HepG2 (cell line): Measurements from ENCODE around the gene SAMD10. TPM values are rescaled to one million over a fixed set of nuclear protein-coding genes. Genes with fewer than 3 reads are reported as not detected.
A peak's percentile ranks its signal among the peaks of the same experiment; 100 is the strongest.

Source experiments
- BRD4 ChIP-seq: sonication (generic); formaldehyde crosslinking; IDR thresholded peaks from 2 replicates; pipeline ENCODE4 v1.4.0; 2020; ENCODE audit warnings: missing genetic modification reagents
- CBX2 ChIP-seq, 2 experiments: fragments of 200-600 bp in 1 of 2; sonication (generic); formaldehyde crosslinking in 1 of 2; IDR thresholded peaks; 2 replicates each; pipeline versions ENCODE4 v1.7.0 to v1.8.1; 2018 to 2022; ENCODE audit warnings: low read depth in 2 of 2, low read length in 1 of 2, mild to moderate bottlenecking in 1 of 2, missing genetic modification reagents in 1 of 2
- CENPX ChIP-seq: sonication (generic); formaldehyde crosslinking; IDR thresholded peaks from 2 replicates; pipeline ENCODE4 v1.9.0; 2021; ENCODE audit warnings: mild to moderate bottlenecking, missing genetic modification reagents, moderate library complexity
- CREM ChIP-seq, 2 experiments: sonication (generic) in 1 of 2; formaldehyde crosslinking in 1 of 2; IDR thresholded peaks; 2 replicates each; pipeline versions ENCODE4 v1.4.0 to v1.6.1; 2016 to 2020; ENCODE audit warnings: antibody characterized with exemption in 1 of 2, mild to moderate bottlenecking in 1 of 2, missing genetic modification reagents in 1 of 2
- ETV5 ChIP-seq: IDR thresholded peaks from 2 replicates; pipeline ENCODE4 v1.6.1; 2018; ENCODE audit warnings: missing biosample characterization, missing genetic modification reagents, inconsistent platforms, borderline replicate concordance
- FOXA3 ChIP-seq: IDR thresholded peaks from 2 replicates; pipeline ENCODE4 v1.6.1; 2016; ENCODE audit warnings: missing genetic modification reagents, missing compliant biosample characterization
- HMGA1 ChIP-seq: sonication (generic); formaldehyde crosslinking; conservative IDR thresholded peaks from 2 replicates; pipeline ENCODE4 v1.4.0; 2020; ENCODE audit warnings: missing genetic modification reagents
- IRX3 ChIP-seq: sonication (generic); formaldehyde crosslinking; IDR thresholded peaks from 2 replicates; pipeline ENCODE4 v1.8.1; 2023; ENCODE audit warnings: mild to moderate bottlenecking, low read depth, missing genetic modification reagents, borderline replicate concordance
- MEF2D ChIP-seq: sonication (generic); formaldehyde crosslinking; IDR thresholded peaks from 2 replicates; pipeline ENCODE4 v1.5.1; 2020; ENCODE audit warnings: mild to moderate bottlenecking, missing genetic modification reagents
- NFYB ChIP-seq: sonication (generic); formaldehyde crosslinking; IDR thresholded peaks from 2 replicates; pipeline ENCODE4 v1.4.0; 2020; ENCODE audit warnings: missing genetic modification reagents
- NFYC ChIP-seq: IDR thresholded peaks from 2 replicates; pipeline ENCODE4 v1.6.1; 2016; ENCODE audit warnings: missing genetic modification reagents, missing compliant biosample characterization
- SALL1 ChIP-seq: sonication (generic); formaldehyde crosslinking; IDR thresholded peaks from 2 replicates; pipeline ENCODE4 v1.8.0; 2022; ENCODE audit warnings: mild to moderate bottlenecking, missing genetic modification reagents
- TBP ChIP-seq: sonication (generic); formaldehyde crosslinking; IDR thresholded peaks from 2 replicates; pipeline ENCODE4 v1.5.0; 2020; ENCODE audit warnings: missing genetic modification reagents
- THAP7 ChIP-seq: sonication (generic); formaldehyde crosslinking; IDR thresholded peaks from 2 replicates; pipeline ENCODE4 v1.8.1; 2023; ENCODE audit warnings: mild to moderate bottlenecking, missing genetic modification reagents
- ZBTB43 ChIP-seq: sonication (generic); formaldehyde crosslinking; conservative IDR thresholded peaks from 2 replicates; pipeline ENCODE4 v1.4.0; 2020; ENCODE audit warnings: missing genetic modification reagents
- ZBTB44 ChIP-seq: sonication (generic); formaldehyde crosslinking; IDR thresholded peaks from 2 replicates; pipeline ENCODE4 v1.4.0; 2020; ENCODE audit warnings: missing genetic modification reagents
- ZGPAT ChIP-seq: IDR thresholded peaks from 2 replicates; pipeline ENCODE4 v1.6.1; 2016; ENCODE audit warnings: mild to moderate bottlenecking
- ZNF382 ChIP-seq: sonication (generic); formaldehyde crosslinking; IDR thresholded peaks from 2 replicates; pipeline ENCODE4 v1.5.0; 2020; ENCODE audit warnings: missing genetic modification reagents, mild to moderate bottlenecking, borderline replicate concordance
- ZNF614 ChIP-seq: IDR thresholded peaks from 2 replicates; pipeline ENCODE4 v1.6.1; 2018; ENCODE audit warnings: missing biosample characterization, missing genetic modification reagents, inconsistent platforms, borderline replicate concordance
- polyA plus RNA-seq, 8 experiments: library from polyadenylated mRNA; depleted of rRNA in 3 of 8; stranded (reverse) in 7 of 8; unstranded in 1 of 8; fragments of >200 nt; fragmentation: Illumina TruSeq in 4 of 8; extraction: Trizol in 4 of 8; gene quantifications; 2 replicates each; pipeline versions ENCODE4 v1.2.1 to v1.2.3, GENCODE V29; 2011 to 2016; ENCODE audit warnings: low read depth in 4 of 8, missing spikeins in 1 of 8, mixed read lengths in 1 of 8; ENCODE audit not compliant: insufficient read depth in 1 of 8
- total RNA-seq, 5 experiments: library from RNA; depleted of rRNA; stranded (reverse); fragments of >200 nt; fragmentation: Illumina TruSeq; extraction: Trizol; gene quantifications; 2 replicates each; pipeline ENCODE4 v1.2.3, GENCODE V29; 2016; ENCODE audit warnings: low read depth in 1 of 5

The SAMD10 gene
- total and polyA plus RNA-seq, 2 of the 13 experiments (the other 11 are each of a cell fraction or from before 2014, with no cell fraction given) = 6.1 to 11.0 TPM

- TF ChIP-seq ETV5 (peak; percentile 53; the same call in 1 of the 2 replicates), NFYC (CRISPR knock-in tag) (peak; percentile 37), THAP7 (CRISPR knock-in tag) (no peak), FOXA3 (CRISPR knock-in tag) (peak; percentile 52; the same call in 1 of the 2 replicates), CBX2 (IDR thresholded peaks at IDR 0.05; ENCODE audit: low read depth, low read length) (no peak), CBX2 (CRISPR knock-in tag; IDR thresholded peaks at IDR 0.05; ENCODE audit: low read depth) (no peak), ZNF382 (CRISPR knock-in tag) (no peak), NFYB (CRISPR knock-in tag) (no peak), BRD4 (CRISPR knock-in tag) (no peak), IRX3 (CRISPR knock-in tag) (no peak), ZBTB44 (CRISPR knock-in tag) (no peak; the same call in 1 of the 2 replicates), CENPX (no peak), MEF2D (CRISPR knock-in tag) (peak; percentile 78), HMGA1 (no peak), SALL1 (peak; percentile 92), ZBTB43 (peak; percentile 89), CREM (IDR thresholded peaks at IDR 0.05) (0 out of 2 replicates have a peak, but pooled peaks have one; percentile 18), CREM (CRISPR knock-in tag; IDR thresholded peaks at IDR 0.05) (no peak; the same call in 1 of the 2 replicates), TBP (CRISPR knock-in tag) (0 out of 2 replicates have a peak, but pooled peaks have one; percentile 94), ZGPAT (CRISPR knock-in tag) (peak; percentile 95), ZNF614 (CRISPR knock-in tag) (peak; percentile 97; the same call in 1 of the 2 replicates)
These were observed 5.6 kb downstream of the SAMD10 start (continued) for GRCh38 chr20:63973636-63974401.
